Cardiac muscle cell (in vitro differentiated cells and primary cell): ENCODE data around the gene ANKDD1B. TPM values are rescaled to one million over a fixed set of nuclear protein-coding genes. Genes with fewer than 3 reads are reported as not detected.
A peak's percentile ranks its signal among the peaks of the same experiment; 100 is the strongest.

Experiments
- DNase-seq, 2 donors: peaks; one replicate each; pipeline versions ENCODE4 v3.0.0 to v3.0.0-alpha.2; 2010 to 2017; ENCODE audit warnings: low read depth in 1 of 2, low spot score in 1 of 2
- H3K27ac ChIP-seq: fragments of 200-600 bp; sonication (generic); 2 replicates; pipeline ENCODE4 v1.5.1; 2016
- H3K27me3 ChIP-seq: fragments of 200-600 bp; sonication (generic); 2 replicates; pipeline ENCODE4 v1.6.0; 2016; ENCODE audit warnings: control low read depth
- H3K36me3 ChIP-seq: fragments of 200-600 bp; sonication (generic); 2 replicates; pipeline ENCODE4 v1.5.1; 2016; ENCODE audit warnings: control low read depth
- H3K4me1 ChIP-seq: fragments of 200-600 bp; sonication (generic); 2 replicates; pipeline ENCODE4 v1.8.1; 2017; ENCODE audit warnings: low read depth, mild to moderate bottlenecking, mixed run types
- H3K4me3 ChIP-seq: fragments of 200-600 bp; sonication (generic); 2 replicates; pipeline ENCODE4 v1.5.1; 2016; ENCODE audit warnings: mild to moderate bottlenecking
- H3K9me3 ChIP-seq: fragments of 200-600 bp; sonication (generic); 2 replicates; pipeline ENCODE4 v1.5.1; 2017; ENCODE audit warnings: low read depth, mild to moderate bottlenecking, control low read depth
- polyA plus RNA-seq: library from polyadenylated mRNA; unstranded; fragments of >200 nt; fragmentation: Nextera tagmentation; extraction: Ambion mirVana; gene quantifications from 2 replicates; pipeline ENCODE4 v1.2.1, GENCODE V29; 2016
- total RNA-seq: library from RNA; depleted of rRNA; stranded (reverse); fragments of >200 nt; gene quantifications from 2 replicates; pipeline ENCODE4 v1.2.3, GENCODE V29; 2016
- TF ChIP-seq, protein P1 (sequence below): IDR thresholded peaks from 2 replicates; pipeline ENCODE4 v1.5.1; 2012; ENCODE audit warnings: low read depth, mild to moderate bottlenecking, low read length

ANKDD1B gene
- total and polyA plus RNA-seq, 2 experiments from 2014 or later: 0.09 TPM; not detected in 1

DNA sequence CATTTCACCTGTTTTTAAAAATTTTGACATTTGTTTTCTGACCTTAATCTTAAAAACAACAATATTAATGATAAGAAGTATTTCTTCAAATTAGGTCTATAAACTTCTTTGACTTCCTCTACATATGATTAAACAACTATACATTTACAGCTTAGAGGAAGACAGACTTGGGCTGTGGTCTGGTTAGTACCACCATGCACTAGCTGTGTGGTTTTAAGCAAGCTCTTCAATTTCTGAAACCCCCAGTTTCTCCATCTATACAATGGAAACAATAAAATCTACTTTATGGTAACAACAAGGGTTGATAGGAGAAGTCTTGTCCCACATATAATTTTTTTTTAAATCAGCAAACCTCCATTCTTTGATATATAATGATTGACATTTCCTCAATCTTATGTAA is 15.7 kb downstream of the ANKDD1B start:
- DNase-seq: no peak
- H3K4me1 ChIP-seq: peaks cover 12% of the 10 kb centered on the region
- TF ChIP-seq, protein P1, sequence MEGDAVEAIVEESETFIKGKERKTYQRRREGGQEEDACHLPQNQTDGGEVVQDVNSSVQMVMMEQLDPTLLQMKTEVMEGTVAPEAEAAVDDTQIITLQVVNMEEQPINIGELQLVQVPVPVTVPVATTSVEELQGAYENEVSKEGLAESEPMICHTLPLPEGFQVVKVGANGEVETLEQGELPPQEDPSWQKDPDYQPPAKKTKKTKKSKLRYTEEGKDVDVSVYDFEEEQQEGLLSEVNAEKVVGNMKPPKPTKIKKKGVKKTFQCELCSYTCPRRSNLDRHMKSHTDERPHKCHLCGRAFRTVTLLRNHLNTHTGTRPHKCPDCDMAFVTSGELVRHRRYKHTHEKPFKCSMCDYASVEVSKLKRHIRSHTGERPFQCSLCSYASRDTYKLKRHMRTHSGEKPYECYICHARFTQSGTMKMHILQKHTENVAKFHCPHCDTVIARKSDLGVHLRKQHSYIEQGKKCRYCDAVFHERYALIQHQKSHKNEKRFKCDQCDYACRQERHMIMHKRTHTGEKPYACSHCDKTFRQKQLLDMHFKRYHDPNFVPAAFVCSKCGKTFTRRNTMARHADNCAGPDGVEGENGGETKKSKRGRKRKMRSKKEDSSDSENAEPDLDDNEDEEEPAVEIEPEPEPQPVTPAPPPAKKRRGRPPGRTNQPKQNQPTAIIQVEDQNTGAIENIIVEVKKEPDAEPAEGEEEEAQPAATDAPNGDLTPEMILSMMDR: no peak
- no peak overlapping the region for H3K4me3 ChIP-seq
- H3K27ac ChIP-seq: no peak overlapping the region
- peaks cover 78% of the 10 kb centered on the region for H3K27me3 ChIP-seq
- no peaks in the 10 kb centered on the region for H3K9me3 ChIP-seq
- H3K36me3 ChIP-seq: no peaks in the 10 kb centered on the region

DNA sequence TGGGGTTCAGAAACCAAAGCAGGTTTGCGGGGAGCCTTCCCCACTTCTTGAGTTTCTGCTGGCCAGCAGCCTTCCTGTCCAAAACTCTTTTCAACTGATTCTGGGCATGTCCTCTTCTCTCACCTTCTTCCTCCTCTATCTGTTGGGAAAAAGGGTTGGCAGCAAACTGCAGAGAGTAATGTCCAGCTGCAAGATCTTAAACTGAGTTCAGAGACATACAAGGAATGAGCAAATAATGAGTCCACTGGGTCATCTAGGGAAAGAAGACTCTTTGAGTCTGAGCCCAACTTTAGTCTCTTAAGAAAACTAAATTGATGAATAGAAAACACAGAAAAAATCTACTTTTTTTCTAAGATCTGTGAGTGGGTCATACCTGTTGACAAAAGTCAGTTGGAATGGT is 16.5 kb downstream of the ANKDD1B start:
- Histone ChIP-seq H3K9me3 (no peaks in the 10 kb centered on the region), H3K4me1 (peaks cover 19% of the 10 kb centered on the region), H3K27me3 (peaks cover 70% of the 10 kb centered on the region), H3K27ac (no peak overlapping the region), H3K36me3 (no peaks in the 10 kb centered on the region), H3K4me3 (no peak overlapping the region)
- DNase-seq: no peak
- TF ChIP-seq, protein P1: no peak

DNA sequence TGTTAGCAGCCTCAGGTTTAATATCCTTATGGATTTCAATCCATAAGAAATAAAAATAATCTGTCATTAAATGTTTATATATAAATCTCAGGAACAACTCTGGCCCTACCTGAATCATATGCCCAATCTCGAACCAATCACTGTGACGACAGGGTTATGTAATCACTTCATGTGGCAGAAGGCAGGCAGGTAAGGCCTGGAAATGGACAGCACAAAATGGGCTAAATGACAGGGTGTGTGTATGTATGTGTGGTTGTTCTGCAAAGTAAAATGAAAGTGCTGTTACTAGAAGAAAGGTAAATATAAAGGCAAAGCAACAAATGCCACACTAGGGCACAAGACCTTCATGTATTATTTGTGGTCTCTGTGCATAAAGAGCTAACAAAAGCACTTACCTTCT is 19.6 kb downstream of the ANKDD1B start:
- no peak for DNase-seq
- peaks cover 78% of the 10 kb centered on the region for H3K27me3 ChIP-seq
- TF ChIP-seq, protein P1: no peak
- peaks cover 7% of the 10 kb centered on the region for H3K4me1 ChIP-seq
- H3K36me3 ChIP-seq: no peaks in the 10 kb centered on the region
- no peak overlapping the region for H3K4me3 ChIP-seq
- H3K27ac ChIP-seq: no peak overlapping the region
- no peaks in the 10 kb centered on the region for H3K9me3 ChIP-seq

DNA sequence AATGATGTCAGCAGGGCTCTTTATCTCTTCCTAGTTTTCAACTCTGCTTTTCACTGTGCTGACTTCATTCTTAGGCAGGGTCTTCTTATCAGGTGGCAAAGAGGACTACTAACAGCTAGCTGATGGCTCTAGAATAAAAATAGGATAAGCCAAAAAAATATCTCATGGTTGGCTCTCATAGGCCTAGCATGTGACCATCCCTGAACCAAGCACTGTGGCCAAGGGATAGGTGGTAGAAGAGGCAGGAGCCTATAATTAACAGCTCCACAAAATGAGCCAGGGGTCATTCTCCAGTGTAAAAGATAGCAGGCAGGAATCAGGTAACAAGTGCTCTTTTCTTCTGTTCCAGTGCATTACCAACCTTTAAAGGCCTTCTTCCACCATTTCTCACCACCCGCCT is 21.1 kb downstream of the ANKDD1B start:
- peak in 1 of 2 donors; percentile 14 for DNase-seq
- H3K36me3 ChIP-seq: no peaks in the 10 kb centered on the region
- H3K9me3 ChIP-seq: no peaks in the 10 kb centered on the region
- H3K27ac ChIP-seq: no peak overlapping the region
- TF ChIP-seq, protein P1: no peak
- no peak overlapping the region for H3K4me3 ChIP-seq
- H3K4me1 ChIP-seq: peaks cover 7% of the 10 kb centered on the region
- H3K27me3 ChIP-seq: peaks cover 76% of the 10 kb centered on the region

DNA sequence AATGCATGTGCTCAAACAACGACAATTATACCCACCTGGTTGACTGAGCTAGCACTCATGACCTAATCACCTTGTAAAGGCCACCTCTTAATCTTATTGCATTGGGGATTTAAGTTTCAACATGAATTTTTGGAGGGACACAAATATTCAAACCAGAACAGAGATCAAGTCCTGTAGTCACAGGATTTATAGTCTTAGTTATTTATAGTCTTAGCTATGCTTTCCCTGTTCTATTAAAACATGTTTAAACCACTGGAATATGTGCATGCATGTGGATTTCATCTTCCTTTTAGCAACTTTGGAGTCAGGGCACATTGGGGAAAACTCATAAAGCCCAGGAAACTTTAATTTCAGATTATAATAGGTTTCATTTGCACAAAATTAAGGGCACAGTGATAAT is 26.7 kb downstream of the ANKDD1B start:
- peaks cover 52% of the 10 kb centered on the region for H3K27me3 ChIP-seq
- no peak overlapping the region for H3K4me3 ChIP-seq
- H3K36me3 ChIP-seq: no peaks in the 10 kb centered on the region
- H3K4me1 ChIP-seq: no peaks in the 10 kb centered on the region
- H3K27ac ChIP-seq: no peak overlapping the region
- TF ChIP-seq, protein P1: no peak
- no peaks in the 10 kb centered on the region for H3K9me3 ChIP-seq
- no peak for DNase-seq
